ENCODE measurements around the gene ASTN2.

GRCh38 chr9:116504081-116504480, 910.8 kb downstream of the ASTN2 start:
- TF ChIP-seq CTCF (IDR thresholded peaks at IDR 0.05): no peak
- TF ChIP-seq EP300 (IDR thresholded peaks at IDR 0.05): no peak
- no peak for TF ChIP-seq POLR2A (IDR thresholded peaks at IDR 0.05)
